Endothelial cell of umbilical vein (primary cell): ENCODE results near the gene CACTIN. TPM values are rescaled to one million over a fixed set of nuclear protein-coding genes. Genes with fewer than 3 reads are reported as not detected.

ENCODE experiments used
- BruUV-seq: library from RNA; stranded (reverse); fragments of 400-500 nt; replicated peaks from 2 replicates; lab custom pipeline; 2021; lab: Mats Ljungman, UMichigan
- CTCF ChIA-PET: fragments of 300-600, 350-600 bp; sonication (Branson Sonifier 250); formaldehyde crosslinking; loops from one replicate; lab custom pipeline; 2021; ENCODE audit warnings: antibody characterized with exemption, inconsistent platforms; lab: Charles Lee
- POLR2A ChIA-PET: fragments of 300-600, 350-600 bp; sonication (Branson Sonifier 250); formaldehyde crosslinking; loops from one replicate; lab custom pipeline; 2021; ENCODE audit warnings: antibody characterized with exemption, inconsistent platforms; lab: Charles Lee
- DNase-seq: peaks from one replicate; pipeline ENCODE4 v3.0.0-alpha.2; 2011; ENCODE audit warnings: low read depth, low spot score
- FAIRE-seq: peaks from 2 replicates; lab custom pipeline; 2011; peaks lifted over from hg19 to GRCh38; lab: Jason Lieb, UNC
- H2AFZ ChIP-seq: 2 replicates; pipeline ENCODE4 v1.6.0; 2012; ENCODE audit warnings: low read depth, low read length, control low read depth, inconsistent platforms
- H3K27ac ChIP-seq: 2 replicates; pipeline ENCODE4 v1.5.1; 2011; ENCODE audit warnings: low read depth, mild to moderate bottlenecking, control low read depth, low read length, moderate library complexity; ENCODE audit not compliant: insufficient read depth
- H3K27me3 ChIP-seq, 2 experiments: 2 replicates each; pipeline versions ENCODE4 v1.6.0 to v1.6.1; 2011; ENCODE audit warnings: low read length in 2 of 2, mixed read lengths in 1 of 2; ENCODE audit not compliant: control insufficient read depth in 2 of 2, insufficient read depth in 2 of 2
- H3K36me3 ChIP-seq, 2 experiments: 2 replicates in 1 of 2; 3 replicates in 1 of 2; pipeline ENCODE4 v1.5.1; 2011; ENCODE audit warnings: low read length in 2 of 2, mild to moderate bottlenecking in 1 of 2, moderate library complexity in 1 of 2; ENCODE audit not compliant: control insufficient read depth in 2 of 2, insufficient read depth in 2 of 2; ENCODE audit errors: extremely low read depth in 1 of 2
- H3K4me1 ChIP-seq: 3 replicates; pipeline ENCODE4 v1.5.1; 2011; ENCODE audit warnings: mild to moderate bottlenecking, low read length; ENCODE audit not compliant: control insufficient read depth, insufficient read depth; ENCODE audit errors: extremely low read depth
- H3K4me2 ChIP-seq: 2 replicates; pipeline ENCODE4 v1.6.1; 2011; ENCODE audit warnings: low read length, control low read depth, mixed read lengths; ENCODE audit not compliant: insufficient read depth
- H3K4me3 ChIP-seq, 3 experiments: fragments of 200-600 bp in 1 of 3; sonication (generic), shearing (Covaris generic) in 1 of 3; replicated peaks in 1 of 3; 2 replicates each; pipeline ENCODE4 v1.5.1; 2011 to 2016; ENCODE audit warnings: control low read depth in 3 of 3, low read length in 3 of 3, mild to moderate bottlenecking in 2 of 3, inconsistent platforms in 1 of 3, low read depth in 1 of 3, moderate library complexity in 1 of 3; ENCODE audit not compliant: insufficient read depth in 1 of 3
- H3K79me2 ChIP-seq: 2 replicates; pipeline ENCODE4 v1.6.0; 2012; ENCODE audit warnings: low read length, inconsistent platforms; ENCODE audit not compliant: control insufficient read depth, insufficient read depth
- H3K9ac ChIP-seq: replicated peaks from 2 replicates; pipeline ENCODE3; 2011; ENCODE audit warnings: low read length, control low read depth; ENCODE audit not compliant: insufficient read depth; ENCODE audit errors: extremely low read depth
- H3K9me1 ChIP-seq: replicated peaks from 3 replicates; pipeline ENCODE4 v1.6.0; 2011; ENCODE audit warnings: mild to moderate bottlenecking, low read length; ENCODE audit not compliant: control insufficient read depth, insufficient read depth; ENCODE audit errors: extremely low read depth
- H3K9me3 ChIP-seq: replicated peaks from 2 replicates; pipeline ENCODE4 v1.5.1; 2012; ENCODE audit warnings: low read length, inconsistent platforms; ENCODE audit not compliant: control insufficient read depth, insufficient read depth
- H4K20me1 ChIP-seq: replicated peaks from 2 replicates; pipeline ENCODE3; 2011; ENCODE audit warnings: mild to moderate bottlenecking, low read length; ENCODE audit not compliant: control insufficient read depth, insufficient read depth; ENCODE audit errors: extremely low read depth
- CTCF ChIP-seq, 2 donors: IDR thresholded peaks; 1 replicate in 1 of 2; 2 replicates in 1 of 2; pipeline ENCODE4 v1.5.1; 2011; ENCODE audit warnings: low read length in 2 of 2, mild to moderate bottlenecking in 2 of 2, moderate library complexity in 2 of 2, control low read depth in 1 of 2, inconsistent platforms in 1 of 2, low read depth in 1 of 2; ENCODE audit not compliant: insufficient read depth in 1 of 2; ENCODE audit errors: extremely low read depth in 1 of 2
- EZH2 ChIP-seq: IDR thresholded peaks from 2 replicates; pipeline ENCODE4 v1.6.1; 2012; ENCODE audit warnings: borderline replicate concordance, low read depth, mild to moderate bottlenecking, moderate library complexity, low read length, inconsistent platforms; ENCODE audit not compliant: severe bottlenecking
- FOS ChIP-seq: IDR thresholded peaks from 2 replicates; pipeline ENCODE4 v1.6.1; 2011; ENCODE audit warnings: mild to moderate bottlenecking, low read length, moderate library complexity, borderline replicate concordance; ENCODE audit not compliant: insufficient read depth
- GATA2 ChIP-seq: IDR thresholded peaks from 2 replicates; pipeline ENCODE4 v1.7.0; 2011; ENCODE audit warnings: low read depth, mild to moderate bottlenecking, moderate library complexity, mixed read lengths, low read length; ENCODE audit not compliant: insufficient read length, insufficient read depth
- JUN ChIP-seq: IDR thresholded peaks from 2 replicates; pipeline ENCODE4 v1.6.1; 2011; ENCODE audit warnings: borderline replicate concordance, low read depth; ENCODE audit not compliant: insufficient read length, insufficient read depth
- MAX ChIP-seq: IDR thresholded peaks from 2 replicates; pipeline ENCODE4 v1.6.1; 2011; ENCODE audit not compliant: insufficient read depth, insufficient read length
- MYC ChIP-seq: IDR thresholded peaks from one replicate; pipeline ENCODE4 v1.6.1; 2011; ENCODE audit warnings: mild to moderate bottlenecking, low read depth, low read length
- POLR2A ChIP-seq: IDR thresholded peaks from 2 replicates; pipeline ENCODE4 v1.6.1; 2012; ENCODE audit warnings: low read depth, mild to moderate bottlenecking, control low read depth, low read length
- POLR2AphosphoS5 ChIP-seq: IDR thresholded peaks from 2 replicates; pipeline ENCODE4 v1.6.1; 2012; ENCODE audit warnings: low read depth, mild to moderate bottlenecking, control low read depth, low read length, moderate library complexity; ENCODE audit not compliant: insufficient read depth
- dilution Hi-C: fragments of 300-500 bp; cut with MboI; formaldehyde crosslinking; loops from one replicate; pipeline ENCODE4 v1.15.0; 2019; ENCODE audit warnings: low sequenced_read_pairs; ENCODE audit not compliant: extremely low pct_ligation_motif_present
- intact Hi-C: fragments of 100-400 bp; cut with micrococcal nuclease; formaldehyde crosslinking; loops from one replicate; pipeline ENCODE4 v1.10.0; 2022
- polyA plus RNA-seq, 4 experiments: library from polyadenylated mRNA; depleted of rRNA in 3 of 4; stranded (reverse) in 3 of 4; unstranded in 1 of 4; fragments of >200 nt; gene quantifications; 2 replicates each; pipeline versions ENCODE4 v1.2.1 to v1.2.3, GENCODE V29; 2011 to 2012; ENCODE audit warnings: missing spikeins in 1 of 4
- total RNA-seq: library from RNA; stranded (reverse); gene quantifications from 2 replicates; pipeline ENCODE4 v1.2.3, GENCODE V29; 2021

The CACTIN gene
- total and polyA plus RNA-seq, 2 donors (not counting 3 experiments of a cell fraction or from before 2014, with no cell fraction given): 29.7 to 36.1 TPM

- Histone ChIP-seq H3K9me1 (no peaks in the 10 kb centered on the region), H4K20me1 (no peaks in the 10 kb centered on the region), H3K4me1 (no peaks in the 10 kb centered on the region), H3K9me3 (no peaks in the 10 kb centered on the region), H3K27me3 (no peaks in the 10 kb centered on the region), H3K4me2 (no peak overlapping the region), H3K4me3 (no peak overlapping the region), H3K36me3 (no peaks in the 10 kb centered on the region), H2AFZ (no peak overlapping the region), H3K79me2 (no peaks in the 10 kb centered on the region), H3K27ac (no peak overlapping the region), H3K9ac (no peak overlapping the region)
- dilution Hi-C loops: no loop called here
- TF ChIP-seq POLR2A (no peak), CTCF (IDR thresholded peaks at IDR 0.05; ENCODE audit: extremely low read depth in 1 of 2, insufficient read depth in 1 of 2, low read depth in 1 of 2, low read length in 2 of 2) (no peak), POLR2AphosphoS5 (no peak), FOS (no peak), MYC (no peak), GATA2 (no peak), MAX (no peak), EZH2 (no peak), JUN (no peak)
- FAIRE-seq (no peak), DNase-seq (no peak)
- ChIA-PET CTCF (interaction anchor here (1.6 kb wide), 1 partner anchor 9 kb away, joined by 3 read pairs; no protein-coding TSS in a partner anchor), POLR2A (no interaction called here)
- intact Hi-C loops: no loop called here
- no TSS peak for BruUV-seq
These were observed 61.5 kb downstream of the CACTIN start for GRCh38 chr19:3565139-3565538.
